B cell (primary cell): ENCODE results near the gene BTBD1. TPM values are rescaled to one million over a fixed set of nuclear protein-coding genes. Genes with fewer than 3 reads are reported as not detected.

ENCODE experiments used
- ATAC-seq: fragments of 200-7000 bp; cut with Tn5 transposase; one replicate; pipeline ENCODE4 v1.10.0; 2021; ENCODE audit warnings: low read depth, mild to moderate bottlenecking, moderate number of reproducible peaks, moderate library complexity
- CTCF ChIA-PET: fragments of 350-600 bp; sonication (Branson Sonifier 250); formaldehyde crosslinking; loops from one replicate; lab custom pipeline; 2021; ENCODE audit warnings: antibody characterized with exemption, inconsistent platforms; lab: Charles Lee
- POLR2A ChIA-PET: fragments of 350-600 bp; sonication (Branson Sonifier 250); formaldehyde crosslinking; loops from one replicate; lab custom pipeline; 2021; ENCODE audit warnings: antibody characterized with exemption; lab: Charles Lee
- DNase-seq: peaks from one replicate; pipeline ENCODE4 v3.0.0; 2013
- H2AFZ ChIP-seq: 2 replicates; pipeline ENCODE4 v1.6.1; 2012; ENCODE audit warnings: mild to moderate bottlenecking, low read depth, low read length; ENCODE audit not compliant: insufficient read depth, poor library complexity, severe bottlenecking
- H3K27ac ChIP-seq, 2 donors: 1 replicate in 1 of 2; 2 replicates in 1 of 2; pipeline ENCODE4 v1.5.1; 2012 to 2013; ENCODE audit warnings: low read length in 2 of 2, mild to moderate bottlenecking in 2 of 2, moderate library complexity in 1 of 2
- H3K27me3 ChIP-seq, 4 experiments: fragments of 200-600 bp in 1 of 4; sonication (generic) in 1 of 4; replicated peaks in 1 of 4; 1 replicate in 2 of 4; 2 replicates in 2 of 4; pipeline versions ENCODE4 v1.6.1 to v1.7.0; 2013 to 2016; ENCODE audit warnings: low read length in 3 of 4, mild to moderate bottlenecking in 2 of 4, mixed read lengths in 1 of 4, moderate library complexity in 1 of 4; ENCODE audit not compliant: insufficient read depth in 4 of 4, control insufficient read depth in 3 of 4; ENCODE audit errors: control extremely low read depth in 1 of 4
- H3K36me3 ChIP-seq, 2 experiments: replicated peaks in 1 of 2; 1 replicate in 1 of 2; 2 replicates in 1 of 2; pipeline versions ENCODE4 v1.6.1 to v1.7.1; 2013; ENCODE audit warnings: low read length in 1 of 2; ENCODE audit not compliant: insufficient read depth in 2 of 2, control insufficient read depth in 1 of 2; ENCODE audit errors: control extremely low read depth in 1 of 2, extremely low read depth in 1 of 2
- H3K4me1 ChIP-seq, 2 donors: fragments of 200-600 bp in 1 of 2; sonication (generic) in 1 of 2; 1 replicate in 1 of 2; 2 replicates in 1 of 2; pipeline versions ENCODE4 v1.5.1 to v1.6.1; 2013 to 2017; ENCODE audit warnings: low read length in 2 of 2; ENCODE audit not compliant: control insufficient read depth in 2 of 2, insufficient read depth in 2 of 2
- H3K4me2 ChIP-seq: replicated peaks from 2 replicates; pipeline ENCODE3; 2012; ENCODE audit warnings: mild to moderate bottlenecking, low read depth, low read length; ENCODE audit not compliant: poor library complexity, severe bottlenecking
- H3K4me3 ChIP-seq, 5 experiments: fragments of 200-600 bp in 1 of 5; sonication (generic) in 1 of 5; 1 replicate in 3 of 5; 2 replicates in 2 of 5; pipeline versions ENCODE4 v1.5.1 to v1.7.0; 2011 to 2016; ENCODE audit warnings: low read length in 4 of 5, mild to moderate bottlenecking in 4 of 5, low read depth in 2 of 5, control low read depth in 1 of 5, moderate library complexity in 1 of 5; ENCODE audit not compliant: insufficient read depth in 1 of 5; ENCODE audit errors: control extremely low read depth in 1 of 5, extremely low read depth in 1 of 5
- H3K79me2 ChIP-seq: fragments of 200-600 bp; sonication (generic); one replicate; pipeline ENCODE4 v1.6.0; 2016; ENCODE audit warnings: low read length; ENCODE audit not compliant: control insufficient read depth, insufficient read depth
- H3K9ac ChIP-seq: fragments of 200-600 bp; sonication (generic); 2 replicates; pipeline ENCODE4 v1.6.1; 2017; ENCODE audit warnings: mild to moderate bottlenecking, low read length, moderate library complexity
- H3K9me3 ChIP-seq, 3 donors: one replicate each; pipeline versions ENCODE4 v1.6.1 to v1.7.1; 2013; ENCODE audit warnings: low read length in 2 of 3; ENCODE audit not compliant: control insufficient read depth in 2 of 3, insufficient read depth in 1 of 3; ENCODE audit errors: control extremely low read depth in 1 of 3
- H4K20me1 ChIP-seq: 2 replicates; pipeline ENCODE4 v1.6.0; 2012; ENCODE audit warnings: mild to moderate bottlenecking, low read length; ENCODE audit not compliant: insufficient read depth, control insufficient read depth, poor library complexity, severe bottlenecking
- H3K27ac Mint-ChIP-seq: one replicate; pipeline ENCODE4 v1.8.0; 2021; ENCODE audit warnings: mixed read lengths
- H3K27me3 Mint-ChIP-seq: one replicate; pipeline ENCODE4 v1.8.0; 2021; ENCODE audit warnings: mixed read lengths
- H3K4me1 Mint-ChIP-seq: one replicate; pipeline ENCODE4 v1.8.0; 2021; ENCODE audit warnings: mixed read lengths
- H3K4me3 Mint-ChIP-seq: one replicate; pipeline ENCODE4 v1.8.0; 2021; ENCODE audit warnings: mixed read lengths
- H3K9me3 Mint-ChIP-seq: one replicate; pipeline ENCODE4 v1.8.0; 2022; ENCODE audit warnings: mixed read lengths; ENCODE audit not compliant: insufficient read depth
- CTCF ChIP-seq: fragments of 200-600 bp; IDR thresholded peaks from one replicate; pipeline ENCODE4 v1.8.0; 2022; ENCODE audit warnings: antibody characterized with exemption, mild to moderate bottlenecking
- EZH2 ChIP-seq: IDR thresholded peaks from 2 replicates; pipeline ENCODE4 v1.6.1; 2012; ENCODE audit warnings: borderline replicate concordance, low read depth, mild to moderate bottlenecking, moderate library complexity, low read length; ENCODE audit not compliant: insufficient read depth, poor library complexity, severe bottlenecking
- WGBS: methylation state at CpG from one replicate; pipeline ENCODE4 v1.1.5; 2013; ENCODE audit warnings: missing lambda C conversion rate; ENCODE audit not compliant: insufficient coverage; 5-methylcytosine and 5-hydroxymethylcytosine counted together
- intact Hi-C: fragments of 100-400 bp; cut with micrococcal nuclease; formaldehyde crosslinking; loops from one replicate; pipeline ENCODE4 v1.10.0; 2022
- polyA plus RNA-seq: library from polyadenylated mRNA; depleted of rRNA; stranded (reverse); fragments of >200 nt; gene quantifications from 2 replicates; pipeline ENCODE4 v1.2.3, GENCODE V29; 2012
- total RNA-seq, 2 donors: library from RNA; stranded (reverse); fragments of 120-200 nt in 1 of 2; gene quantifications; 1 replicate in 1 of 2; 2 replicates in 1 of 2; pipeline versions ENCODE4 v1.2.3 to v1.2.4, GENCODE V29; 2013 to 2022

The BTBD1 gene
- total and polyA plus RNA-seq, 2 donors (not counting 1 experiment from before 2014, with no cell fraction given): 20.7 to 47.5 TPM

- no peaks in the 10 kb centered on the region for H3K9me3 ChIP-seq
- TF ChIP-seq EZH2: no peak
- TF ChIP-seq CTCF: no peak
- ChIA-PET CTCF (no interaction called here), POLR2A (no interaction called here)
- ATAC-seq: no peak
- intact Hi-C loops: no loop called here
- no peaks in the 10 kb centered on the region for H3K27me3 ChIP-seq
- H3K4me1 ChIP-seq: no peaks in the 10 kb centered on the region
- H3K36me3 ChIP-seq: no peaks in the 10 kb centered on the region
- no peak overlapping the region for H3K9ac ChIP-seq
- DNase-seq: no peak
- Mint-ChIP-seq H3K4me3 (no peak overlapping the region), H3K4me1 (no peaks in the 10 kb centered on the region), H3K27me3 (no peaks in the 10 kb centered on the region), H3K27ac (no peak overlapping the region), H3K9me3 (no peaks in the 10 kb centered on the region)
- no peak overlapping the region for H2AFZ ChIP-seq
- H3K27ac ChIP-seq: no peak overlapping the region
- no peaks in the 10 kb centered on the region for H4K20me1 ChIP-seq
- 100% methylated on average over 1 of the region's 1 CpG for WGBS
- no peak overlapping the region for H3K4me3 ChIP-seq
- H3K79me2 ChIP-seq: no peaks in the 10 kb centered on the region
- H3K4me2 ChIP-seq: no peak overlapping the region
Measured at GRCh38 chr15:82970696-82971095, 96.4 kb downstream of the BTBD1 start.

- no peaks in the 10 kb centered on the region for H3K4me1 ChIP-seq
- H3K27ac ChIP-seq: no peak overlapping the region
- no peak overlapping the region for H3K4me3 Mint-ChIP-seq
- no peaks in the 10 kb centered on the region for H3K79me2 ChIP-seq
- WGBS: no CpG with 5 or more reads among the region's 3 CpGs
- H3K36me3 ChIP-seq: no peaks in the 10 kb centered on the region
- H3K4me2 ChIP-seq: no peak overlapping the region
- H2AFZ ChIP-seq: no peak overlapping the region
- H3K9me3 ChIP-seq: no peaks in the 10 kb centered on the region
- H4K20me1 ChIP-seq: no peaks in the 10 kb centered on the region
- H3K27ac Mint-ChIP-seq: no peak overlapping the region
- TF ChIP-seq EZH2: no peak
- TF ChIP-seq CTCF: no peak
- H3K27me3 ChIP-seq: no peaks in the 10 kb centered on the region
- POLR2A ChIA-PET: no interaction called here
- no peaks in the 10 kb centered on the region for H3K9me3 Mint-ChIP-seq
- no peak overlapping the region for H3K4me3 ChIP-seq
- ATAC-seq: no peak
- CTCF ChIA-PET: interaction anchor here (0.5 kb wide), 1 partner anchor 15 kb away, joined by 3 read pairs; no protein-coding TSS in a partner anchor
- no peaks in the 10 kb centered on the region for H3K27me3 Mint-ChIP-seq
- H3K9ac ChIP-seq: no peak overlapping the region
- no peaks in the 10 kb centered on the region for H3K4me1 Mint-ChIP-seq
- intact Hi-C loops: no loop called here
- DNase-seq: no peak
Measured at GRCh38 chr15:82970078-82970686, 96.9 kb downstream of the BTBD1 start.
